NCI-H82 treated with DMSO at 0.1 percent for 48 hours (cell line): ENCODE measurements around the gene FOXK1.

Source experiments
- DNase-seq: peaks from one replicate; lab custom pipeline; 2025; ENCODE audit not compliant: unreplicated experiment; lab: John Stamatoyannopoulos, UW

FOXK1 gene

GRCh38 chr7:4763091-4763793 lies 81.1 kb downstream of the FOXK1 start:
- DNase-seq, result no peak

DNA sequence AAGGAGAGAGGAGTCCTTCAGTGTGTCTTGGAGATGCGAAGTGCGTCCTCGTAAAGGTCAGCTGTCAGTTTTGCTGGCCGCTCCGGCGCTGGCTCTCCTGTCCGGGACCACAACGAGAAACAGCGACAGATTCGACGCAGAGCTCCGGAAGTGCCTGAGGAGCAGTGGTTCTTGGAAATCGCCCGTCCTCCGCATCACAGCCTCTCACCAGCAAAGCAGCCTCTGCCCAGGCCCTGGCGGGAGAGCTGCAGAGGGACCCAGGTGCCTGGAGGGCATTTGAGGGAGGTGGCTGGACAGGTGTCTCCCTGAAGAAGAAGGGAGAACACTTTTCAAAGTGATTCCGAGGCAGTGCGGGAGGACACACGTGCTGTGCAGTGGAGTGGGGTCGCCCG lies 81.7 kb downstream of the FOXK1 start:
- DNase-seq, result no peak

- no peak for DNase-seq
Observed at GRCh38 chr7:4764402-4765007, 82.4 kb downstream of the FOXK1 start.

DNA sequence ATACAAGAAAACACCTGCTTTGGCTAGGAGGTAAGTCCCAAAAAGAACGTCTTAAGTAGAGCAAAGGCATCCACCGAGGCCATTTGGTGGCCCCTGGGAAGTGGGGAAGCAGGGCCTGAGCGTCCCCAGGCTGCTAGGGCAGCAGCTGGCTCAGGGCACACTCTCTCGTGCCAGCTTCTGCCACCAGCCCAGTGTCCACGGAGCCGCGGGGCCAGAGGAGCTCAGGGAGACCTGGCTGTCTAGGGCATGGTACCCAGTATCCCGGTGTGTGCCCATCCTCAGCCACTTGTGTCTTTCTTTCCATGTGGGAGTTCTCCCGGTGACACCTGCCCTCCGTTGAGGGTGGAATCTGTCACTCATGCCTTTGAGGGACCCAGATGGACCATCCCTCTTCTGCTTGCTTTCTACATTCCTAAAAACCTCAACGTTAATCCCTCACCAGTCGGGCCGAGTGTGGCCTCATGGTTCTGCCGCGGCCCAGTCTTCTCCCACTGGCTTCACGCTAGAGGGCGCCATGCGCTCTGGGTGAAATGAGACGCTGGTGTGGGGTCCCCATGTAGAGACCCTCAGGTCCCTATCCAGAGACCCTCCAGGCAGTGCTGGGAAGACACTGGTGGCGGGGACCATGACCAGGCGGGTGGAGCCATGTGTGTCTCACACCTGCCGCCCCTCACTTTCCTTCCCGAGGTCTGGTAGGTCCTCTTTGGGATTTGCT lies 83.8 kb downstream of the FOXK1 start:
- DNase-seq, result no peak

DNA sequence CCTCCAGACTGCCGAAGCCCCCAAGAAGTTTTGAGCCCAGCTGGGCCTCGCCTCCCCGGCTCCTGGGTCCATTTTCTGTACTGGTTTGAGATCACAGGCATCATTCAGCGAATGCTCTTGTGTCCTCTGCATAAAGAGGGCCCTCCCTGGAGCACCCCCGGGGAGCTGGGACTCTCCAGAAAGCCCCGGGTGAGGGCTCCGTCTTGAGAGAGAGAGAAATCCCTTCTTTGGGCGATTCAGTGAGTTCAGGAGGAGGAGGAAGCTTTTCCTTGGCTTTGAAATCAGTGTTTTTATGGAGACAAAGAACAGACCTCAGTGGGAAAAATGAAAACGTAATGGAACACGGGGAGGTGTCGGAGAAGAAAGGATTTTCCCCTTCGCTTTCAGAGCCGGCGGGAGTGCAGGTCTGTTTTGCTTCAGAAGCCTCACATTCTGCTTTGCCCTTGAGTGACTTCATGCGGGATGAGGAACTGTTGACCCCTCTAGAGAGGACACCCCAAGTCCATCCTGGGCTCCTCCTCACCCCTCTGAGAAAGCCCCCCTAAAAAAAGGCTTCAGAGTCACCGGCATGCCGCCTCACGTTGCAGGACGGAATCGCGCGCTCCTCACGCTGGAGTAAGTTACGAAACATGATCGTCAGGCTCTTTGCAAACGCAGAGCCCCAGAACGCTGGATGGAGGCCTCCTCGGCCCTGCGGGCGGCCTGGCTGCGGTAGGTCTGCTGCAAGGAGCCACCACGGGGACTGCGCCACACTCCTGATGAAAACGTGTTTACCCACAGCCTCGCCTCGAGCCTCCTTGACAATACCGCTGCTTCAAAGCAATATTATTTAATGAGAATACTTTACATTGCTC lies 84.8 kb downstream of the FOXK1 start:
- DNase-seq, result no peak

- DNase-seq, result no peak
Observed at GRCh38 chr7:4768597-4769569, 86.8 kb downstream of the FOXK1 start.

DNA sequence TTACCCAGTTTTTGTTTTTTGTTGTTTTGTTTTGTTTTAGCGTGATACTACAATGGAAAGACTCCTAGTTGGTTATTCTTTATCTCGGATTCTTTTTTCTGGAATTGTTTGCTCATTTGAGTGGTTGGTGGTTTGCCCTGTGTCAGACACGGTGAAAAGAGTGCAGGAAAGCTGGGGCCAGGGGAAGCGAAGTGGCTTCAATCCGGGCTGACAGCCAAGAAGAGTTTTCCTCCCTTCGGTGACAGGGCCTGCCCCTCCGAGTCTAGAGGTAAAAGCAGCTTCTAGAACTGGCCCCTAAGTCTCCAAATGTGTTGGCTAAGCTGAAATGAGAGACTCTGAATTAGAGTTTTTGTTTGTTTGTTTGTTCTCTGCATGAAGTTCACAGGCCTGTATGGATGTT lies 87.7 kb downstream of the FOXK1 start:
- no peak for DNase-seq

DNA sequence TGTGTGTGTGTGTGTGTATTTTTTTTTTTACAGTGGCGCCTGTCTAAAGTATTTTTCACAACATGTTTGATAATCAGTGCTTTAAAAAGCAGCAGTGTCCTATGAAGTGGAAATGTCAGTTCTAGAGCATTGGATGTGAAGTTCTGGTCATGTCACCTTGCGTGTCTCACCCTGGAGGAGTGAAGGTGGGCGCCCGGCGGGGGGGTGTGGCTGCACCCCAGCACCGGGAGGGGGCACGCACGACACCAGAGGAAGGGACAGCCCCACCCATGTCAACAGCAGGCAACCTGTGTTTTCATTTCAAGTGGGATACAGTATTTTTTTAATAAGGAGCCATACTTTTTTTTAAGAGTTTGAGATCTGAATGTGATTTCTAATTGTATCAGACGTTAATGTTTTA lies 88.8 kb downstream of the FOXK1 start:
- no peak for DNase-seq

- no peak for DNase-seq
Observed at GRCh38 chr7:4771737-4772136, 89.6 kb downstream of the FOXK1 start.

GRCh38 chr7:4772306-4772705 lies 90.2 kb downstream of the FOXK1 start:
- no peak for DNase-seq

DNA sequence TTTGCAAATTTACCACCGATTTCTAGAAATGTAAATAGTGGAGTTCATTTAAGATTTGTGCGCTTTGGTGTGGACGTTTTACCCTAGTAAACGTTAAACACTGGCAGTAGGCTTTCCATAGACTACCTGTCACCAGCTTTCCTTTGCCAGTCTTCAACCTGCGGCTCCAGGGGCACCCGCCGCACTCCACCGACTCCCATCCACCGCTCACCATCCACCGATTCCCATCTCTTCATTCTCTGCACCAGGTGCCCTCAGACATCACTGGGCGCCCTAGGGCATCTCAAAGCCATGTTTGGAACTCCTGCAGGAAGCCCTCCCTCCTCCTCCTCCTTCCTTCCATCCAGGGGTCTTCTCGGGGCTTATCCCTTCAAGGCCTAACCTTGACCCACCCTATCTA lies 91.9 kb downstream of the FOXK1 start:
- DNase-seq, result no peak

DNA sequence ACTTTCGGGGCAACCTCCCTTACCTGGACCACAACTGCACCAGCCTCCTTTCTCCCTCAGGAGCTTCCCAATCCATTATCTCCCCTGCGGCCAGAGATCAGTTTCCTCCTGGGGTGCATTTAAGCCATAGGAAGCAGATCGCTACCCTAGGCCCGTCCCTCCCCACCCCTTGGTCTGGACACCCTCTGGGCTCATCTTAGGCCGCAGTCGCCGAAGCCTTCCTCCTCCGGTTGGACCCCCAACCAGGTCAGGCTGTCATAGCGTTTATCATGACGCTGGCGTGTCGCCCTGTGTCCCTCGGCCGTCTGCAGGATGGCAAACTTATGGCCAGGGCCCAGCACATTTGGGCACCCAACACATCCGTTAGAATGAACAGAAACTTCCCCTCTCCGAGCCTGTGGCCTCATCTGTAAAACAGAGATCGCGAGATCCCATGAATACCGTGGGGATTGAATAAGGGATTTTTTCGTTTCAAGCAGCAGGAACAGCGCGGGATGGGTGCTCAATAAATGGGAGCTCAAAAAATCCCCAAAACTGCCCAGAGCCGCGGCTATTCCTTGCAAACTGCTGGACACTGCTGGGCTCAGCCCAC lies 92.7 kb downstream of the FOXK1 start:
- DNase-seq, result no peak

- DNase-seq, result peak; percentile 80
Observed at GRCh38 chr7:4775250-4775847, 93.3 kb downstream of the FOXK1 start, which contains the start of gene AP5Z1. Gene AP5Z1 (plus strand): TSS chr7:4775623. CDS start chr7:4775716, 93 bp downstream.

DNA sequence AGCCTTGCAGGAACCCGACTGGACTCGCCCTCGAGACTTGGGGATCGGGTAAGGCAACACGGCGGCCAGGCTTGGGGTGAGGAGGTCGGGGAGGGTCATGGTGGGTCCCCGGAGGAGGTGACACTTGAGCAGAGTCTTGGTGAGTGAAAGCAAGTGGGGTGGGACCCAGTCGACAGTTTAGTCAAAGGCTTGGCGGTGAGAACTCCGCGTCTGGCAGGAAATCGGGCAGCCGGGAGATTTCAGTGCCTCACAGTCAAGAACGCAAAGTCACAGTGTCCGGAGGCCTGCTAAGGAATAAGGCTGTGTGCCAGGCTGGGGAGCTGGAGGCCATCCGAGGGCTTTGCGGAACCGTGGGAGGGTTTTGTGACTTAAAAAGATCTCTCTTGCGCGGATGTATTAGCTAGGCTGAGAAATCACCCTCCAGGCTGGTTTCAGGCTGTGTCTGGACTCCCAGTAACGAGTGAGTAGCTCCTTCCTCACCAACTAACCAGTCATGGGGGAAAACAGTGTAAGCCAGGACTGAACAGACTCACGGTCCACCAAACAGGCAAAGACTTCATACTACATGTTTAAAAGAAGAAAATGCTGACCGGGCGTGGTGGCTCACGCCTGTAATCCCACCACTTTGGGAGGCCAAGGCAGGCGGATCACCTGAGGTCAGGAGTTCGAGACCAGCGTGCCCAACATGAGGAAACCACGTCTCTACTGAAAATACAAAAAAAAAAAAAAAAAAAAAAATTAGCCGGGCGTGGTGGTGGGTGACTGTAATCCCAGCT lies 93.9 kb downstream of the FOXK1 start:
- no peak for DNase-seq

GRCh38 chr7:4779118-4779517 lies 97.0 kb downstream of the FOXK1 start:
- DNase-seq, result no peak

- DNase-seq, result no peak
Observed at GRCh38 chr7:4781366-4782069, 99.4 kb downstream of the FOXK1 start.

- DNase-seq, result no peak
Observed at GRCh38 chr7:4782333-4783291, 100.5 kb downstream of the FOXK1 start.
